ENCODE measurements around the gene JAK2. TPM values are rescaled to one million over a fixed set of nuclear protein-coding genes. Genes with fewer than 3 reads are reported as not detected.
"Not testable (repeated sequence)": the region's sequence is repeated elsewhere in the genome, so short reads cannot be mapped to it uniquely, and the experiment has no call there.

Gene JAK2
- total RNA-seq, 1 donor from 2014 or later: 7.7 TPM

GRCh38 chr9:4980086-4980727 is 4.9 kb upstream of the JAK2 start:
- DNase-seq (ENCODE audit: extremely low read depth, low read depth, low spot score): no peak

- DNase-seq (ENCODE audit: extremely low read depth, low read depth, low spot score): no peak
Measured at GRCh38 chr9:4982721-4983482, 2.2 kb upstream of the JAK2 start.

GRCh38 chr9:4983601-4984165 is 1.4 kb upstream of the JAK2 start:
- no peak for DNase-seq (ENCODE audit: extremely low read depth, low read depth, low spot score)

GRCh38 chr9:4984171-4984620 is 876 bp upstream of the JAK2 start:
- DNase-seq (ENCODE audit: extremely low read depth, low read depth, low spot score): no peak

GRCh38 chr9:4985386-4986266 is 554 bp downstream of the JAK2 start:
- DNase-seq (ENCODE audit: extremely low read depth, low read depth, low spot score): no peak

- no peak for DNase-seq (ENCODE audit: extremely low read depth, low read depth, low spot score)
Measured at GRCh38 chr9:4986296-4986695, 1.2 kb downstream of the JAK2 start.

- no peak for DNase-seq (ENCODE audit: extremely low read depth, low read depth, low spot score)
Measured at GRCh38 chr9:4986783-4987182, 1.7 kb downstream of the JAK2 start.

- peak; percentile 68 for DNase-seq (ENCODE audit: extremely low read depth, low read depth, low spot score)
Measured at GRCh38 chr9:4987961-4988421, 2.9 kb downstream of the JAK2 start.

GRCh38 chr9:4992872-4993271 is 7.8 kb downstream of the JAK2 start:
- no peak for DNase-seq (ENCODE audit: extremely low read depth, low read depth, low spot score)

- no peak for DNase-seq (ENCODE audit: extremely low read depth, low read depth, low spot score)
Measured at GRCh38 chr9:4994166-4994890, 9.3 kb downstream of the JAK2 start.

GRCh38 chr9:4997196-4997595 is 12.1 kb downstream of the JAK2 start:
- no peak for DNase-seq (ENCODE audit: extremely low read depth, low read depth, low spot score)

- DNase-seq (ENCODE audit: extremely low read depth, low read depth, low spot score): no peak
Measured at GRCh38 chr9:4997631-4998030, 12.6 kb downstream of the JAK2 start.

- DNase-seq (ENCODE audit: extremely low read depth, low read depth, low spot score): no peak
Measured at GRCh38 chr9:5002811-5003210, 17.7 kb downstream of the JAK2 start.

GRCh38 chr9:5004481-5004880 is 19.4 kb downstream of the JAK2 start:
- DNase-seq (ENCODE audit: extremely low read depth, low read depth, low spot score): no peak

GRCh38 chr9:5008202-5008601 is 23.1 kb downstream of the JAK2 start:
- no peak for DNase-seq (ENCODE audit: extremely low read depth, low read depth, low spot score)

- DNase-seq (ENCODE audit: extremely low read depth, low read depth, low spot score): no peak
Measured at GRCh38 chr9:5013374-5013773, 28.3 kb downstream of the JAK2 start.

- no peak for DNase-seq (ENCODE audit: extremely low read depth, low read depth, low spot score)
Measured at GRCh38 chr9:5015934-5016333, 30.9 kb downstream of the JAK2 start.

GRCh38 chr9:5025416-5025815 is 40.3 kb downstream of the JAK2 start:
- DNase-seq (ENCODE audit: extremely low read depth, low read depth, low spot score): peak; percentile 4

- not testable (repeated sequence) for DNase-seq (ENCODE audit: extremely low read depth, low read depth, low spot score)
Measured at GRCh38 chr9:5031941-5032340, 46.9 kb downstream of the JAK2 start.

- DNase-seq (ENCODE audit: extremely low read depth, low read depth, low spot score): no peak
Measured at GRCh38 chr9:5040730-5041389, 55.8 kb downstream of the JAK2 start.

Data from glomerular endothelial cell (primary cell).